HepG2 (cell line): ENCODE data around the gene SCAMP3. TPM values are rescaled to one million over a fixed set of nuclear protein-coding genes. Genes with fewer than 3 reads are reported as not detected.
A peak's percentile ranks its signal among the peaks of the same experiment; 100 is the strongest.

ENCODE experiments used
- ARHGAP35 ChIP-seq: sonication (generic); formaldehyde crosslinking; IDR thresholded peaks from 2 replicates; pipeline ENCODE4 v1.9.0; 2022; ENCODE audit warnings: mild to moderate bottlenecking, inconsistent platforms, moderate library complexity, missing genetic modification reagents, borderline replicate concordance
- ELF4 ChIP-seq: sonication (generic); formaldehyde crosslinking; IDR thresholded peaks from 2 replicates; pipeline ENCODE4 v1.5.0; 2020; ENCODE audit warnings: missing genetic modification reagents, mild to moderate bottlenecking, moderate library complexity, borderline replicate concordance
- GMEB2 ChIP-seq: IDR thresholded peaks from 2 replicates; pipeline ENCODE4 v1.6.1; 2016; ENCODE audit warnings: missing biosample characterization, missing genetic modification reagents, low read depth
- HHEX ChIP-seq: IDR thresholded peaks from 2 replicates; pipeline ENCODE4 v1.6.1; 2016; ENCODE audit warnings: control low read depth
- HIVEP1 ChIP-seq: sonication (generic); formaldehyde crosslinking; IDR thresholded peaks from 2 replicates; pipeline ENCODE4 v1.4.0; 2020; ENCODE audit warnings: mild to moderate bottlenecking, missing genetic modification reagents
- ISX ChIP-seq: sonication (generic); formaldehyde crosslinking; conservative IDR thresholded peaks from 2 replicates; pipeline ENCODE4 v1.5.0; 2020; ENCODE audit warnings: missing genetic modification reagents
- MTF1 ChIP-seq: sonication (generic); formaldehyde crosslinking; IDR thresholded peaks from 2 replicates; pipeline ENCODE4 v1.5.0; 2020; ENCODE audit warnings: missing genetic modification reagents
- NFKBIZ ChIP-seq: IDR thresholded peaks from 2 replicates; pipeline ENCODE4 v1.6.1; 2018; ENCODE audit warnings: missing genetic modification reagents, missing compliant biosample characterization
- RNF219 ChIP-seq: sonication (generic); formaldehyde crosslinking; IDR thresholded peaks from 2 replicates; pipeline ENCODE4 v1.5.0; 2020; ENCODE audit warnings: mild to moderate bottlenecking, missing genetic modification reagents
- STAT6 ChIP-seq: sonication (generic); formaldehyde crosslinking; IDR thresholded peaks from 2 replicates; pipeline ENCODE4 v1.4.0; 2020; ENCODE audit warnings: missing genetic modification reagents, mild to moderate bottlenecking, borderline replicate concordance
- TCF12 ChIP-seq, 2 experiments: fragments of 450-650 bp in 1 of 2; sonication (generic) in 1 of 2; formaldehyde crosslinking in 1 of 2; IDR thresholded peaks; 2 replicates each; pipeline versions ENCODE4 v1.6.1 to v1.8.0; 2017 to 2022; ENCODE audit warnings: antibody characterized with exemption in 1 of 2, mild to moderate bottlenecking in 1 of 2, missing genetic modification reagents in 1 of 2, moderate library complexity in 1 of 2
- TERF1 ChIP-seq: sonication (generic); formaldehyde crosslinking; IDR thresholded peaks from 2 replicates; pipeline ENCODE4 v1.8.0; 2022; ENCODE audit warnings: mild to moderate bottlenecking, missing genetic modification reagents, moderate library complexity
- THYN1 ChIP-seq: sonication (generic); formaldehyde crosslinking; IDR thresholded peaks from 2 replicates; pipeline ENCODE4 v1.8.1; 2023; ENCODE audit warnings: low read depth, mild to moderate bottlenecking, moderate library complexity, missing genetic modification reagents, borderline replicate concordance
- TOPORS ChIP-seq: sonication (generic); formaldehyde crosslinking; IDR thresholded peaks from 2 replicates; pipeline ENCODE4 v1.8.0; 2023; ENCODE audit warnings: mild to moderate bottlenecking, missing genetic modification reagents
- YY1 ChIP-seq: IDR thresholded peaks from 2 replicates; pipeline ENCODE4 v1.6.1; 2011; ENCODE audit warnings: low read length, low read depth, moderate library complexity, mild to moderate bottlenecking; ENCODE audit not compliant: insufficient read depth, insufficient replicate concordance
- ZKSCAN5 ChIP-seq: sonication (generic); formaldehyde crosslinking; IDR thresholded peaks from 2 replicates; pipeline ENCODE4 v1.5.1; 2020; ENCODE audit warnings: mild to moderate bottlenecking, missing genetic modification reagents
- ZNF121 ChIP-seq: sonication (generic); formaldehyde crosslinking; IDR thresholded peaks from 2 replicates; pipeline ENCODE4 v1.5.0; 2020; ENCODE audit warnings: mild to moderate bottlenecking, missing genetic modification reagents
- ZNF496 ChIP-seq: sonication (generic); formaldehyde crosslinking; IDR thresholded peaks from 2 replicates; pipeline ENCODE4 v1.8.1; 2023; ENCODE audit warnings: mild to moderate bottlenecking, moderate library complexity, missing genetic modification reagents; ENCODE audit not compliant: insufficient replicate concordance
- ZNF83 ChIP-seq: sonication (generic); formaldehyde crosslinking; IDR thresholded peaks from 2 replicates; pipeline ENCODE4 v1.4.0; 2020; ENCODE audit warnings: missing genetic modification reagents, mild to moderate bottlenecking, borderline replicate concordance
- ZSCAN12 ChIP-seq: sonication (generic); formaldehyde crosslinking; IDR thresholded peaks from 2 replicates; pipeline ENCODE4 v1.9.0; 2021; ENCODE audit warnings: mild to moderate bottlenecking, missing genetic modification reagents
- ZSCAN20 ChIP-seq: sonication (generic); formaldehyde crosslinking; IDR thresholded peaks from 2 replicates; pipeline ENCODE4 v1.4.0; 2020; ENCODE audit warnings: missing genetic modification reagents, mild to moderate bottlenecking, borderline replicate concordance
- polyA plus RNA-seq, 8 experiments: library from polyadenylated mRNA; depleted of rRNA in 3 of 8; stranded (reverse) in 7 of 8; unstranded in 1 of 8; fragments of >200 nt; fragmentation: Illumina TruSeq in 4 of 8; extraction: Trizol in 4 of 8; gene quantifications; 2 replicates each; pipeline versions ENCODE4 v1.2.1 to v1.2.3, GENCODE V29; 2011 to 2016; ENCODE audit warnings: low read depth in 4 of 8, missing spikeins in 1 of 8, mixed read lengths in 1 of 8; ENCODE audit not compliant: insufficient read depth in 1 of 8
- total RNA-seq, 5 experiments: library from RNA; depleted of rRNA; stranded (reverse); fragments of >200 nt; fragmentation: Illumina TruSeq; extraction: Trizol; gene quantifications; 2 replicates each; pipeline ENCODE4 v1.2.3, GENCODE V29; 2016; ENCODE audit warnings: low read depth in 1 of 5

SCAMP3 gene
- total and polyA plus RNA-seq, 2 of the 13 experiments (the other 11 are each of a cell fraction or from before 2014, with no cell fraction given): 46.8 to 83.3 TPM

GRCh38 chr1:155300553-155301329 lies 38.6 kb upstream of the SCAMP3 start (continued):
- TF ChIP-seq ZSCAN12 (no peak), ZNF496 (no peak), ZKSCAN5 (no peak), TOPORS (CRISPR knock-in tag) (peak; percentile 60; the same call in 1 of the 2 replicates), STAT6 (CRISPR knock-in tag) (no peak), ZSCAN20 (0 out of 2 replicates have a peak, but pooled peaks have one; percentile 59), ARHGAP35 (CRISPR knock-in tag) (peak; percentile 47; the same call in 1 of the 2 replicates), HHEX (no peak), NFKBIZ (CRISPR knock-in tag) (no peak), TERF1 (CRISPR knock-in tag) (no peak), GMEB2 (peak; percentile 22; the same call in 1 of the 2 replicates), ZNF121 (CRISPR knock-in tag) (no peak), RNF219 (CRISPR knock-in tag) (no peak), HIVEP1 (CRISPR knock-in tag) (peak; percentile 84), ELF4 (CRISPR knock-in tag) (0 out of 2 replicates have a peak, but pooled peaks have one; percentile 27), ZNF83 (CRISPR knock-in tag) (no peak), ISX (no peak), TCF12 (IDR thresholded peaks at IDR 0.05) (no peak), TCF12 (CRISPR knock-in tag; IDR thresholded peaks at IDR 0.05) (no peak), THYN1 (peak; percentile 31; the same call in 1 of the 2 replicates), YY1 (peak; percentile 60), MTF1 (CRISPR knock-in tag) (no peak)
